Measurements from ENCODE around the gene ZEB2.

GRCh38 chr2:144379851-144380311, 140.0 kb downstream of the ZEB2 start:
- no peak for TF ChIP-seq POLR2A (IDR thresholded peaks at IDR 0.05)
- no peak for TF ChIP-seq CTCF (IDR thresholded peaks at IDR 0.05)
